NCI-H1417 (cell line): Measurements from ENCODE around the gene USP16.

ENCODE experiments used
- DNase-seq, 3 experiments: peaks; one replicate each; lab custom pipeline; 2025; lab: John Stamatoyannopoulos, UW

The USP16 gene

DNA sequence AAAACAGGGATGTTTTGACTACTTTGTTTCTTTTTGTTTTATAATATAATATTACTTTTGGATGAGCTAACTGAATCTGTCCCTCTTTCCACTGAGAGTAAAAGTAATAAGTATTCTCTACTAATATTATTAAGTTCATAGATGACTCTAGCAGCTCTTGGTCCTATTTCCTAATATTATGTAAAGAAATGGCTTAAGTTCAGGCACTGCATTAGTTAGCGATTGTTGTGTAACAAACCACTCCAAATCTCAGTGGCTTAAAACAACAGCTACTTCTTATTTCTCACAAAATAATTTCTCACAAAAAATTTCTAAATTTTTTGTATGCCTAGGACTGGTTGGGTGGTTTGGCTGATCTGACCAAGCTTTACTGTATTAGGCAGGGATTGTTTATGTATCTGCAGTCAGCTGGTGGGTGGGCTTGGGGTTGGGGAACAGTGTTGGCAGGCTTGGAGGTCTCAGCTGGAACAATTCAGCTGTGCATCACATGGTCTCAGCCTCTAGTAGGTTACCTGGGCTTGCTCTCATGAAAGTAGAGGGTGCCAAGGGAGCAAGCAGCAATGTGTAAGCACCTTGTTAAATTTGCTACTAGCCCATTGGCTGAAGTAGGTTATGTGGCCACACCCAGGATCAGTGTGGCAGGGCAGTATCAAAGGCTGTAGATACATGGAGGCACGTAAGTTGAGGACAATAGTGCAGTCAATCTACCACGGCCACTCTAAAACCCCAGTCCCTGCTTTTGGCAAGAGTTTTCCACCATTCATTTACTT lies 57.8 kb downstream of the USP16 start:
- no peak for DNase-seq

GRCh38 chr21:29083306-29083705 lies 58.8 kb downstream of the USP16 start:
- DNase-seq = no peak

- DNase-seq = no peak
Measured at GRCh38 chr21:29084372-29084771, 59.9 kb downstream of the USP16 start.

DNA sequence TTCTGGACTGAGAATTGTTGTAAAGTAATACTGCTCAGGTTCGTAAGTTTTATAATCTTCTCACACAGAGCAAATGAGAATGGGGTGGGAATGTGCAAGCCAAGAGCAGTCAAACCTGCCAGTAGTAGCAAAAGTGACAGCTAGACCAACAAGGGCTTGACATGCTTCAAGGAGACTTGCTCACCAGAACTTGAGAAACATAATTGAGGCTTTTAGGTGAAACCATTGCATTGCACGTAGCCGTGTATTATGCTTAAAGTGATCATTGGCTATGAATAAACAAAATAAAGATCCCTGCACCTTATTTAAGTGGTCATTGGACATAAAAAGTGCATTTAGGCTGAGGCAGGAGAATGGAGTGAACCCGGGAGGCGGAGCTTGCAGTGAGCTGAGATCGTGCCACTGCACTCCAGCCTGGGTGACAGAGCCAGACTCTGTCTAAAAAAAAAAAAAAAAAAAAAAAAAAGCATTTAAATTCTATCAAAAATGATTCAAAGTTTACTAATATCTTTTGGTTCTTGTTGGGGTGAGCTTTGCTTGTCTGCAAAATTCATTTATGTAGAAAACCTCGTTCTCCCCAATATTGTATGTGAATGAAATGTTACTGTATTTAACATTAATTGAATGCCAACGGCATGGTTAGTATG lies 60.8 kb downstream of the USP16 start:
- DNase-seq = no peak

GRCh38 chr21:29091033-29091432 lies 66.6 kb downstream of the USP16 start:
- no peak for DNase-seq

- DNase-seq = no peak
Measured at GRCh38 chr21:29092102-29092959, 67.9 kb downstream of the USP16 start.

GRCh38 chr21:29096218-29097015 lies 71.9 kb downstream of the USP16 start:
- DNase-seq = no peak

- DNase-seq = no peak
Measured at GRCh38 chr21:29098156-29098555, 73.7 kb downstream of the USP16 start.

DNA sequence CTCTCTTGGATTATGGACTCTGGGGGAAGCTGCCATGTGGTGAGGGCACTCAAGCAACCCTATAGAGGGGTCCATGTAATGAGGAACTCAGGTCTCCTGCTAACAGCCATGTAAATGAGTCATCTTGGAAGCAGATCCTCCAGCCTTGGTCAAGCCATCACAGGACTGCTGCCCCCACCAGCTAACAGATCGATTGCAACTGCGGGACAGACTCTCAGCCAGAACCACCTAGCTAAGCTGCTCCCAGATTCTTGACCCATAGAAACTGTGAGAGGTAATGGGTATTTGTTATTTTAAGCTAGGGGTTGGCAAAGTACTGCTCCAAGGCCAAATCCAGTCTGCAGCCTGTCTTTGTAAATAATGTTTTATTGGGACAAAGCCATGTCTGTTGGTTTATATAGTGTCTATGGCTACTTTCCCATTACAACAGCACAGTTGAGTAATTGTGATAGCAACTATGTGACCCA lies 78.4 kb downstream of the USP16 start:
- no peak for DNase-seq
